Ishikawa (cell line): ENCODE data around the gene PRM2.

ENCODE experiments used
- FOXM1 ChIP-seq: IDR thresholded peaks from 2 replicates; pipeline ENCODE4 v1.6.1; 2012; ENCODE audit warnings: low read depth, borderline replicate concordance
- RAD21 ChIP-seq: IDR thresholded peaks from 2 replicates; pipeline ENCODE4 v1.6.1; 2012; ENCODE audit warnings: low read depth
- TCF12 ChIP-seq: IDR thresholded peaks from 2 replicates; pipeline ENCODE4 v1.6.1; 2012; ENCODE audit warnings: low read depth
- YY1 ChIP-seq: IDR thresholded peaks from 2 replicates; pipeline ENCODE4 v1.6.1; 2012; ENCODE audit warnings: low read depth

DNA sequence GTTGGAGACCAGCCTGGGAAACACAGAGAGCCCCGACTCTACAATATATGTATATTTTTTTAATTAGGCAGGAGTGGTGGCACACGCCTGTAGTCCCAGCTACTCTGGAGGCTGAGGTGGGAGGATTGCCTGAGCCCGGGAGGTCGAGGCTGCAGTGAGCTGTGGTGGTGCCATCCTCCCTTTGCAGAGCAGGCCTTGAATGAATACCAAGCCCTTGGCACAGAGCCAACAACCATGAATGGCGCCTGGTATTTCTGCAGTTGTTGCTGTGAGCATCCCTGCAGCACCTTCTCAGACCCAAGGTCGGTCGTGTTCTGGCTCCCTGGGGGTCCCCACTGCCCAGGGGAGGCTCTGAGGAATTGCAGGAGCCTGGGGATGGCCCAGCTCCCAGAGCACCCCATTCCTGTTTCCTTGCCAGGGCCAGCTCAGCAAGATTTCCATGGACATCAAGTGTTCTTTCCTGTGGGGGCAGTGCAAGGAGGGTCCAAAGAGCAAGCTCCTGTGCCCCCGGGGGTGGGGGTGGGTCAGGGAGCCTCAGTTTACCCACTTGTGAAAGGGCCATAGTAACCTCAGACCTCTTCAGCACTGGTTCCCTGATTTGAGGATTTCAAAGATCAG, 43.4 kb upstream of the PRM2 start:
- no peak for TF ChIP-seq RAD21
- no peak for TF ChIP-seq FOXM1
- TF ChIP-seq YY1, result peak; percentile 63
- peak; percentile 36; the same call in 1 of the 2 replicates for TF ChIP-seq TCF12
